GM18861 (cell line): ENCODE measurements around the gene ATP10A.
"Not testable (repeated sequence)": the region's sequence is repeated elsewhere in the genome, so short reads cannot be mapped to it uniquely, and the experiment has no call there.

Source experiments
- ATAC-seq: cut with Tn5 transposase; IDR thresholded peaks from one replicate; pipeline ENCODE4 v1.9.1; 2021; ENCODE audit not compliant: unreplicated experiment

The ATP10A gene

DNA sequence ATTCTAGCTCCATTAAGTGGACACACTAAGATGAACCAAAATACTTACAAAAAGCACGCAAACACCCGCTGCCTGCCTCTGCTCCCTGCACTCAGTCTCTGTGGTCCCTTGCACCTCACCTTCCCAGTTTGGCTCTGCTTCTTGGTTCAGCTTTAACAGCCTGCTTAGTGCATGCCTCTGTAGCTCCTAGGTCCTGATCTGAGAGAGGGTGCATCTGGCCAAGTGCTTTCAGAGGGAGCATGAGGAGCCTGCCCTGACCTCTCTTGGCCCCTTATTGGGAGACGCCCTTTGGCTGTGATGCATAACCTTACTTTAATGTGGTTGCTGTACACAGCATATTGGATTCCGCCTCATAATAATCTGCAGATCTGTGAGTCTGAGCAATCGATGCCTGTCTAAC, 21.2 kb upstream of the ATP10A start:
- no peak for ATAC-seq

DNA sequence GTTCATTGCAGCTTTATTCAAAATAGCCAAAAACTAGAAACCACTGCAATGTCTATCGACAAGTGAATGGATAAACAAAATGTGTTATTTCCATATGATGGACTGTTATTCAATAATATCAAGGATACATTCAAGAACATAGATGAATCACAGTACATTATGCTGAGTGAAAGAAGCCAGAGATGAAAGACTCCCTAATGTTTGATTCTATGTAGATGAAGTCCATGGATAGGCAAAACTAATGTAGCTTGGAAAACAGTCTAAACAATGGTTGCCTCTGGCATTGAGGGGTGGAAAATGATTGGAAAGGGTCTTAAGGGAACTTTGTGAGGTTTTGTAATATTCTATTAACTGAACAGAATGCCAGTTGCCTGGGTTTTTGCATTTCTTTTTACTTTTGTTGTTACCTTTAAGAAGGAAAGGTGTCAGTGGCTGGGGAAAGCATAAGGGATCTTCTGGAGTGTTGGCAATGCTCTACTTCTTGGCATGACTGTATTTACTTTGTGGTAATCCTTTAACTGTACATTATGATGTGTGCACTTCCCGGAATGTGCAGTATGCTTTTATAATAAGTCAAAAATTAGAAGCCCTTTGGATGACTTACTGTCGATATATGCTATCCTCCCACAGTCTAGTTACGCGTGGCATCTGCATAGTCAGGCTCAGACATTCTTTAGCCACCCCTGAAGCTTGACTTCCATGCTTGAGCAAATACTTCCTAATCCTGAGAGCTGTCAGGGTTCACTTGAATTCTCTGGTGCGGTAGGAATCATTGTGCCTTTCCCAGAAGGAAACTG, 20.5 kb upstream of the ATP10A start:
- ATAC-seq, result no peak

DNA sequence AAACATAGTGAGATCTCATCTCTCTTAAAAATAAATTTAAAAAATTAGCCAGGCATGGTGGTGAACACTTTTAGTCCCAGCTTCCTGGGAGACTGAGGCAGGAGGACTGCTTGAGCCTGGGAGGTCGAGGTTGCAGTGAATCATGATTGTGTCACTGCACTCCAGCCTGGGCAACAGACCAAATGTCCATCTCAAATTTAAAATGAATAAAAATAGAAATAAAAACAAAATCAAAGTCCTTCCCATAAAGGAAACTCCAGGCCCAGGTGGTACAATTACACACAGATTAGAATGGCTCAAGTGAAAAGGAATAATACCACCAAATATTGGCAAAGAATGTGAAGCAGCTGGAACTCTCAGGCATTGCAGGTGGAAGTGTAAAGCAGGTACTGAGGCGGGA, 19.3 kb upstream of the ATP10A start:
- no peak for ATAC-seq

DNA sequence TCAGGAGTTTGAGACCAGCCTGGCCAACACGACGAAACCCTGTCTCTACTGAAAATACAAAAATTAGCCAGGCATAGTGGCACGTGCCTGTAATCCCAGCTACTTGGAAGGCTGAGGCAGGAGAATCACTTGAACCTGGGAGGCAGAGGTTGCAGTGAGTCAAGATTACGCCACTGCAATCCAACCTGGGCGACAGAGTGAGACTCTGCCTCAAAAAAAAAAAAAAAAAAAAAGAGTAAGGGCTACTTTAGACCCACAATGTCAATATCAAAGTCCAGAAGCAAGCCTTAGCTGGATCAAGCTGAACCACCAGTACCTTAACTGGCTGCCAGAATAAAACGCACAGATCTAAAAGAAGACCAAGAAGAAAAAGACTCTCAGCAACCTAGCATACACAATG, 17.8 kb upstream of the ATP10A start:
- ATAC-seq, result not testable (repeated sequence)

DNA sequence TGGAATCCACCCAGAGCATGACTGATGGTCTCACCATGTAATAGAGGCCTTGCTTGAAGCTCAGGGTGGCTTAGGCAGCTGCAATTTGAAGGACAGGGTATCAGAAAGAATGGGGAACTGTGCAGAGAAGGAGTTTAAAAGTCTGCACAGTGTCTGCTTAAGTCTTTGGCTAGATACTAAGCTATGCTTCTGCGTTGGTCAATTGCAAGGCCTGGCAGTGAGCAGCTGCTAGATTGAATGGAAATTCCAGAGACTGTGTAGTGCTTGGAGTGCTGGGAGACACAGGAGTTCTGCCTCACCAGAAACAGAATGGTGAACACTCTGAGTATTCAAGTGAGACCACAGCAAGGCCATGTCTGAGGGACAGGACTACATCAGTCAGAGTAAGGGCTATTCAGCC, 17.3 kb upstream of the ATP10A start:
- no peak for ATAC-seq

DNA sequence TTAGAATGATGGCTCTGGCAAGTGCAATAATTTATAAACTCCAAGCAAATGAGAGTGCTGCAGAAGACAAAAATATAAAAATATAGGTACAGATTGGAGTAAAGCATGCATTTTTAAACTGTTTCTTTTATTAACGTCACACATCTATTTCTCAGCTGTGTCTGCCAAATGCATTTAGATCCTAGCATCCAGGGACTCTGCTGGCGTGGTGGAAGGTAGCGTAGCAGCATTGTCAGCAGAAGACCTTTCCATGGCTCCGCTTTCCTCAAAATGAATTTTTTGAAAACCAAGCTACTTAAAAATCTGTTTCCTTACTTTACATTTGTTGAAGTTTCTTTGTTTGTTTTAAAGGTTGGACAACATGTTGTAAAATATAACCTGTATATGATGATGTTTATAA, 16.3 kb upstream of the ATP10A start:
- no peak for ATAC-seq

DNA sequence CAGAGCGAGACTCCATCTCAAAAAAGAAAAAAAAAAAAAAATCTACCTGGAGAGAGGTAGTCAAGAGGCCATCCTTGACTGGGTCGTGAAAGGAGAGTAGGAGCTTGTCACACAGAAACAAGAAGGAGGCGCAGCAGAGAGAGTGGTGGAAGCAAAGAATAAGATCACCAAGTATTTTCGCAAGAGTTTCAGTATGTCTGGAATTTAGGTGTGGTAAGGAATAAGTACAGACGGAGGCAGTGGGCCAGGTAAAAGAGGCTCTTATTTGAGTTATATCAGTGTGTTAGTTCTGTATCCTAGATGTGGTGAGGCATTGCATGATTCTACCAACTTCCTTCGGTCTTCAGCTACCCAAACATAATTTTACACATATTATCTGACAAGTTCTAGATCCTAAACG, 14.6 kb upstream of the ATP10A start:
- ATAC-seq, result no peak

DNA sequence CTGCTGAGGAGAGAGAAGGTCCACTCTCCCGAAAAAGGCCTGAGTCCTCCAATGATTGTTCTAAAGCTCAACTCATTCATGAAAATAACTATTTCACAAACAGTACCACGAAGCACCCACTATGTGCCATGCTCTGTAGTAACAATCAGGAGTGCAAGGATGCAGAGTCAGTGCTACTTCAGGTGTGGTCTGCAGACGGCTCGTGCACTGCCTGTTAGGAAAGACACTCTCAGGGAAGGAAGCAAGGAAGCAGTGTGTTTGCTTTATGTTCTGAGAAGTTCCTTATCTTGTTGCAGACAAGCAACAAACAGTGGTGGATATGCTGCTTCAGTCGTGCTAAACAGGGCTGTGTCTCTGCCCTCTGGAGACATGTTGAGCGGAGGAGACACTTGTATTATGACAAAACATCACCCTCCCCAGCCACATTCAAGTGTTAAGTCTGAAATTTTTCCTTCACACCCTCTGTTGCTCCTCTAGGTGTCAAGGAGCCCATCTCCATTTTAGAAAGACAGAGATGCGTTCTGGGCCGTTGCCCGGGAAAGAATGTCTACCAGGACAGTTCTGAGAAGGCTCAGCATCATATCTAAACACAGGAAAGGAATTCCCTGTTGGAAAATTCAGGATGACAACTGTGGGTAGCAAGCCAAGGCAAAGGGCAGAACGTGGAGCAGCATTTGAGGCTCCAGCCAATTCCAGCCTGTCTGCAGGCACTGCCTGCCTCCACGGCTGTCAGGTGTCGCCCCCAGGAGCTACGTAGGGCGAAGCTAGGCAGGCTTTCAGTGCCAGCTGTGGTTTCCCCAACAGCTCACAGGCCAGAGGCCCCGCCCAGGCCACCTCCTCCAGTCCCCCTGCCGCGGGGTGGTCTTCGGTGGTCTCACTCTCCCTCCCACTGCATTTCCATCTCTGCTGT, 13.4 kb upstream of the ATP10A start:
- no peak for ATAC-seq

DNA sequence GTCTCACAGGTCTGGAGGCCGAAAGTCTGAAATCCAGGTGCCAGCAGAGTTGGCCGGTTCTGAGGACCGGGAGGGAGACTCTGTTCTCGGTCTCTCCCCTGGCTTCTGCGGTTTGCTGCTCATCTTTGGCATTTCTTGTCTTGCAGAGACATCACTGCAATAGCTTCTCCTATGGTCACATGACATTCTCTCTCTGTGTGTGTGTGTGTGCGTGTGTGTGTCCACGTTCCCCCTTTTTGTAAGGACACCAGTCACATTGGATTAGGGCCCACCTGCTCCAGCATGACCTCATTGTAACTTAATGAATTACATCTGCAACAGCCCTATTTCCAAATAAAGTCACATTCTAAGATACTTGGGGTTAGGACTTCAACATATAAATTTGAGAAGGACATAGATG, 12.4 kb upstream of the ATP10A start:
- no peak for ATAC-seq

DNA sequence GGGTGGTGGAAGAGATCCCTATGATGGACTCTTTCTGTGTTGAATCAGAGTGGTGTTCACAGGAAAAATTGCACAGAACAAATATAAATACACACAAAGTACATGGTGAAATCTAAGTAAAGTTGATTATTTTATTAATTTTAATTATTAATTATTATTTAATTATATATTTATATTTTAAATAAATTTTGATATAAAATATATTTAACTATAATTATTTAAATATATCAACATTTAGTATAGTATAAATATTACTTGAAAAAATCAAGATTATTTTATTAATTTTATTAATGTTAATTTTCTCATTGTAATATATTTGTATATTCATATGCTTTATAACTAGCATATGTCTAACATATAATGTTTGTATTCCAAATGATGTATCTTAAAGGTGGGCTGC, 11.3 kb upstream of the ATP10A start:
- no peak for ATAC-seq

DNA sequence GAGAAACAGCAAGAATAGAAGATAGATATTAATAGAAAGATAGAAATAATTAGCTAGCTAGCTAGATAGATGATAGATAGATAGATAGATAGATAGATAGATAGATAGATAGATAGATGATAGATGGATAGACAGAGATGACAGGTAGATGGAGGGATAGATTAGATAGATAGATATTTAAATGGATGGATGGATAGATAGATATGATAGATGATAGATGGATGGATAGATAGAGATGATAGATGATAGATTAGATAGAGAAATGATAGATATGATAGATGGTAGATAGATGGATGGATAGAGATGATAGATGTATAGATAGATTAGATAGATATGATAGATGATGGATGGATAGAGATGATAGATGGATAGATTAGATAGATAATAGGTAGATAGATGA, 8.3 kb upstream of the ATP10A start:
- no peak for ATAC-seq

DNA sequence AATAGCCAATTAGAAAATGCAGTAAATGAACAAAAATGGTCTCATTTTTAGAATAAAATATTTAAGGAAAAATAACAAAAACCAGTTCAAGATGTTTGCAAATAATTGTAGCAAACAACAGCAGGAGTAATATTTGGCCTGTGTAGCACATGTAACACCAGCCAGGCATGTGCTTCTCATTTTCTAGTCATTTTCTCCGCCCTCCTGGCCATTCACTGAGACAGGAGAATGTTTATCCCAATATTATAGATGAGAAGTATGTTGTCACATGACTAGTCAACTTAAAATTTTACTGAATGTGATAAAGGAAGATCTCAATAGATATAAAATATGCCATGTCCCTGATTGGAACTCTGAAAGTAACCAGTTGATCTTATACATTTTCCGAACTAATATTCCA, 7.8 kb upstream of the ATP10A start:
- ATAC-seq, result no peak

DNA sequence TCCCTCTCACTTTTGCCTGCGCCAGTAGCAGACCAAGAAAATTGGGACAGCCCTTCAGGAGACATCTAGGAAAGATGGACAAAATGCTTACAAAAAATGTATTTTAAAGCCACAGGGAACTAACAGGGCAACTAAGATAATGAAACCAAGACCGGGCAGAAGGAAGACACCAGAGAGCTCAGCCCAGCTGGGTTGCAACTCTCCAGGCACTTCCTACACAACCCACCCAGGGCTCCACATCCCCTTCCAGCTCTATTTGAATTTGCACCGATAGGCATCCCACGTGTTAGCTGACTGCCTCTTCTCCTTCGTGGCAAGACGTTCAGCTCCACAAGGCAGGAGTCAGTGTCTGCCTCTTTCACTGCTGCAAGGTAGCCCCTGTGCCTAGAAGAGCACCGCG, 6.6 kb upstream of the ATP10A start:
- no peak for ATAC-seq

DNA sequence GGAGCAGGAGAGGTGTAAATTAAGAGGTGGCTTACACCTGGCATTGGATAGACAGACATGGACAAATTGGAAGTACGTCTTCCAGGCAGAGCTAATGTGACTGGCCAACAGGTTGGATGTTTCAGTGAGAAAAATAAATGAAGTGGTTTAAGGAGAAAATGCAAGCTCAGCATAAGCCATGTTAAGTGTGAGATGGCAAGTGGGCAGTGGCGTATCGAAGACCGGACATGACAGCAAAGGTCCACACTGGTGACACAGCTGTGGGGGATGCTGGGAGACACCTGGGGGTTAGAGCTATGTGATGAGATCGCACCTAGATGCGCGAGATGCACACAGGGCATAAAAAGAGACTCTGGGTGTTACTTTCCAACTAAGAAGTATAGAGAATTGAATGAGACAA, 3.7 kb upstream of the ATP10A start:
- no peak for ATAC-seq

DNA sequence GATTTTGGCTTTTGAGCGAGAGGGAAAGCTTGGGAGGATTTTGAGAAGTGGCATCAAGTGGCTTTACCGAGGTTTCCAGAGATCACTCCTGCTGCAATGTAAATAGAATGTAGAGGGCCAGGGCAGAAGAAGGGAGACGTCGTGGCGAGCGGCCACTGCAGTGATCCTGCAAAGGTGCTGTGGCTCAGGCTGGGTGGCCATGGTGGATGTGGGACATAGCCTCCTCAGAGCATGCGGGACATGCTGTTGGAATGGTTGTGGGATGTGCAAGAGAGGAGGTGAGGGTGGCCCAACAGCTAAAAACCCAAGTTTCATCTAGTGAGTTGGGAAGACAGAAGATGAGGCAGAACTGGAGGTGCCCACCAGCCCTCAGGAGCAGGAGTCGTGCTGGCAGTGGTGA, 3.1 kb upstream of the ATP10A start:
- no peak for ATAC-seq

DNA sequence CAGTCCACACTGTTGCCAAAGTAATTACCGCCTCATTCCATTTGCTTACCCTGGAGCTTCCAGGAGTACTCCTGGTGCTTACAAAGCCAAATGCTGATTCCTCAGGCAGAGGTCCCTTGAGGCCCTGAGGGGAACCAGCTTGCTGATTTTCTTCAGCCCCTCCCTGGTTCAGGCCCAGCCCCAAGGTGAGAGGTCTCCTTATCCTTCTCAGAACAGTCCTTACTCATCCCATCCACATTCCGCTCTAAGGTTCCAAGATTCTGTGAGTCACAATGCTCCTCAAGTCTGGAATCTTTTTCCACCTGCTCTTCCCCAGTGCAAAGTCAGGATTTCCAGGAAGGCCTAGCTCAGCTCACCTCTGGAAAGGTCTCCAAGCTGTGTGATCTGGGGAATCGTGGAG, 1.8 kb upstream of the ATP10A start:
- ATAC-seq, result no peak

DNA sequence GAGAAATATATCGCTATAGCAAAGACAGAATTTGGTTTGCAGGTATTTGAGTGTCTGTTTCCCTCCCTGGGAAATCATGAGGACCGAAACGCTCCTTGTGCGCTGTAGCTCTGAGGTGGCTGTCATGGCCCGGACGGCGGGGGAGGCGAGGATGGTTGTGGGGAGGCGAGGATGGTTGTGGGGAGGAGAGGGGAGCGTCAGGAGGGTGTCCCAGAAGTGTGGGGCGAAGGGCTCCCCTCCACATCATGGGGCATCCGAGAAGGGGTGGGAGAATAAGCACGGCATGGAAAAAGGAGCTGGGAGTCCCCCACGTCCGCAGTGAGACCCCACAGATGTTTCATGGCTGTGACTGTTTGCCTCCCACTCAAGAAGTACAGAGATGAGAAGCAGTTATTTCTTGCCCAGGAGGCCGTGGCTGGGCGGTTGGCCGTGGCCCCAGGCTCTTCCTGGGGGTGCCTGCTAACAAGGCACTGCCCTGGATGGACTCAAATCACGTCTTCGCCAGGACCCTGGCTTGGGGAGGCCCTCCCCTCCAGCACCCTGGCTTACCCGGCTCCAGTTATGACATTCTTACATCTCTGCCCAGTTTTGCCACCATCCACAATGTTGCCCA, 947 bp upstream of the ATP10A start:
- no peak for ATAC-seq

DNA sequence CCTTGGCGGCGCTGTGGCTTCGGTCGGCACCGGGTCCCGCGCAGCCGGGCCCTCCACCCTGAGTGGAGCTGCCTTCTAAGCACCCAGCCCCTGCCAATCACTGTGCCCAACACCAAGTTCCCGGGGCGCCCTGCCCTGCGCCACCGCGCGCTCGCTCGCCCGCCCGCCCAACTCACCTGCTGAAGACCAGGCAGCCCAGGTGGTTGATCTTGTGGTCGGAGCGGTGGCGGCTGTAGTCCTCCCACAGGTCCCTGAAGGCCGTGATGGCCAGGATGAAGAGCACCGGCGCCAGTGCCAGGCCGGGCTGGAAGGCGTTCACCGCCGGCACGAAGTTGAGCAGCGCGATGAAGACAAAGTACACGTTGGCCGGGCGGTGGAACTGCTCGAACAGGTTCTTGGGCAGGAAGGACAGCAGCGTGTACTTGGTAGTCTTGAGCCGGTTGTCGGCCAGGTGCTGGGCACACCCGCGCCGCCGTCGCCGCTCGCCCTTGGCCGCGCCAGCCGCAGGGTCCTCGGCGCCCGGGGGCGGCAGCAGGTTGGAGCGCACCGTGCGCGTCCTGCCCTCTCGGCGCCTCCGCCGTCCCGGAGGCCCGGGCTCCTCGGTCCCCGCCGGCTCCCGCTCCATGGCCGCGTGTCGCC, 536 bp downstream of the ATP10A start:
- no peak for ATAC-seq

DNA sequence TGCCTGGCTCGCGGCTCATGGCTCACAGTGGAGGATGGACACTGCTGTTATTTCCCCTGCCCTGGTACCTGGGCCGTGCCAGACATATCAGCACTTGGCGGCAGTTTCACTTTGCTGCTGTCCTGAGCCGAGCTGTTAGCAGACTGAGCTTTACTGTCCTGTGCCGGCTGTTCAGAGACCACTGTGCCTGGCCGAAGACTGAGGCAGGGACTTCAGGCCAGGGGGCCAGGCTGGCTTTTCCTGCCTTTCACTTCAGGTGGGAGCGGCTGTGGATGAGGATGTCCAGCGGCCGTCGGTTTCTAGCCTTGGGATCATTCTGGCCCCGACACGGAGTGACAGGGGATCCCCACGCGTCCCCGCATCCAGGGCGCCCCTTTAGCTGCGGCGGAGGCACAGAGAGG, 1.1 kb downstream of the ATP10A start:
- no peak for ATAC-seq

DNA sequence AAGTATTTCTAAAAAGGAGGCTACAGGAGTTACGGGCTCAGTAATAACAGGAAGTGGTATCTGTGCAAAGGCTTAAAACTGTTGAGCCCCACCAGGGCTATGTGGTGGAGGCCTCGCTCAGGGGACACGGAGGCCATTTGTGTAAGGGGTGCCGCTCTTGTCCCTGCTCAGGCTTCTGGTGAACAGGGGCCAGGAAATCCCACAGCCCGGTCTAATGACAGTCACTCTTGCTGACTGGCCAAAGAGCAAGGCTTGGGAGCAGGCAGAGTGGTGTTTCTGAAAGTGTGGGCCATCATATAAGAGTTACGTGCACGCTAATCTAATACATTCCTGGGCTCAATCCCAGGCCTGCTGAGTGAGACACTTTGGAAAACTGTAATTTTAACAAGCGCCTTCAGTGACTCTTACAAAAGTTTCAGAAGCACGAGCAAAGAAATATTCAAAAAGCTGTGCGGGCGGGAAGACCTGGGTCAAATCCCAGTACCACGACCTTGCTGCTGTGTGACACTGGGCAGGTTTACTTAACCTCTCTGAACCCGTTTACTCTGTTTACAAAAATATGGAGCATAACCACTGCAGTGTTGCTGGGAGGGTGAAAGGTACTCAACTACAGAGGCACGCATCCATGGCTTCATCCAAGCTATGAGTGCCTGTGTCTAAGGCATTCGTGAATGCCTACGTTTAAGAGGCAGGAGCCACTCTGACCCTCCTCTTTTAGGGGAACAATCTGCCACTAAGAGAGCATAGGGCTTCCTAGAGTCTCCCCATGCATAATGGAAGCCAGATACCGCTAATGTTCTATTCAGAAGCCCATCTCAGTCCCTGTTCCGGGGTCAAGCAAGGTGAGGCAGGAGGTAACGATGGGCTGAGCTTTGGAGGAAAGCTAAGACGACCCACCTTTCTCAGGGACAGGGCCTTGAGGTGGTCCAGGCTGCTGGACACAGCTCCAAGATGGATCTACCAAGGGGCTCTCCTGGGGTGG, 2.0 kb downstream of the ATP10A start:
- ATAC-seq, result no peak
